Adipocyte (in vitro differentiated cells): ENCODE results near the gene DMD.
"Not testable (repeated sequence)": the region's sequence is repeated elsewhere in the genome, so short reads cannot be mapped to it uniquely, and the experiment has no call there.

Experiments used
- DNase-seq: peaks from one replicate; pipeline ENCODE4 v3.0.0-alpha.2; 2015; ENCODE audit warnings: low read depth
- H3K27me3 ChIP-seq: replicated peaks from 2 replicates; pipeline ENCODE4 v1.7.0; 2013; ENCODE audit warnings: mild to moderate bottlenecking, low read length, moderate library complexity; ENCODE audit not compliant: control insufficient read depth, insufficient read depth
- H3K36me3 ChIP-seq: 2 replicates; pipeline ENCODE4 v1.7.0; 2013; ENCODE audit warnings: low read length, mild to moderate bottlenecking, moderate library complexity; ENCODE audit not compliant: control insufficient read depth, insufficient read depth, severe bottlenecking
- H3K4me1 ChIP-seq: 2 replicates; pipeline ENCODE4 v1.7.0; 2013; ENCODE audit warnings: mild to moderate bottlenecking, low read length, moderate library complexity; ENCODE audit not compliant: control insufficient read depth, insufficient read depth
- H3K4me3 ChIP-seq: 2 replicates; pipeline ENCODE4 v1.7.0; 2013; ENCODE audit warnings: mild to moderate bottlenecking, low read length, moderate library complexity
- H3K9ac ChIP-seq: 2 replicates; pipeline ENCODE4 v1.7.0; 2013; ENCODE audit warnings: mild to moderate bottlenecking, low read length, moderate library complexity
- H3K9me3 ChIP-seq: 2 replicates; pipeline ENCODE4 v1.7.0; 2013; ENCODE audit warnings: mild to moderate bottlenecking, low read length, moderate library complexity; ENCODE audit not compliant: control insufficient read depth

Gene DMD

GRCh38 chrX:33095079-33095478 lies 116.3 kb downstream of the DMD start:
- H3K4me1 ChIP-seq = no peaks in the 10 kb centered on the region
- H3K9me3 ChIP-seq = peaks cover 3% of the 10 kb centered on the region
- no peaks in the 10 kb centered on the region for H3K36me3 ChIP-seq
- no peak overlapping the region for H3K9ac ChIP-seq
- H3K4me3 ChIP-seq = no peak overlapping the region
- no peaks in the 10 kb centered on the region for H3K27me3 ChIP-seq
- DNase-seq = no peak

- H3K4me1 ChIP-seq = peaks cover 20% of the 10 kb centered on the region
- no peaks in the 10 kb centered on the region for H3K36me3 ChIP-seq
- no peaks in the 10 kb centered on the region for H3K9me3 ChIP-seq
- no peak overlapping the region for H3K4me3 ChIP-seq
- no peak overlapping the region for H3K9ac ChIP-seq
- DNase-seq = no peak
- no peaks in the 10 kb centered on the region for H3K27me3 ChIP-seq
These were observed 123.9 kb downstream of the DMD start for GRCh38 chrX:33087411-33087810.

- no peak for DNase-seq
- Histone ChIP-seq H3K4me3 (no peak overlapping the region), H3K9me3 (no peaks in the 10 kb centered on the region), H3K9ac (no peak overlapping the region), H3K4me1 (peaks cover 26% of the 10 kb centered on the region), H3K27me3 (no peaks in the 10 kb centered on the region), H3K36me3 (no peaks in the 10 kb centered on the region)
These were observed 124.5 kb downstream of the DMD start for GRCh38 chrX:33086886-33087285.

GRCh38 chrX:33082371-33082770 lies 129.0 kb downstream of the DMD start:
- Histone ChIP-seq H3K36me3 (peaks cover under 1% of the 10 kb centered on the region), H3K9ac (peak overlapping the region; percentile 74), H3K4me1 (peaks cover 34% of the 10 kb centered on the region), H3K27me3 (no peaks in the 10 kb centered on the region), H3K4me3 (no peak overlapping the region), H3K9me3 (peaks cover 6% of the 10 kb centered on the region)
- DNase-seq = no peak

GRCh38 chrX:33078273-33078672 lies 133.1 kb downstream of the DMD start:
- peaks cover 27% of the 10 kb centered on the region for H3K4me1 ChIP-seq
- DNase-seq = no peak
- peaks cover 3% of the 10 kb centered on the region for H3K36me3 ChIP-seq
- no peak overlapping the region for H3K9ac ChIP-seq
- no peaks in the 10 kb centered on the region for H3K27me3 ChIP-seq
- no peak overlapping the region for H3K4me3 ChIP-seq
- H3K9me3 ChIP-seq = peaks cover 9% of the 10 kb centered on the region

- DNase-seq, H3K4me1 ChIP-seq, H3K4me3 ChIP-seq, H3K9me3 ChIP-seq, H3K9ac ChIP-seq, H3K36me3 ChIP-seq, H3K27me3 ChIP-seq: not testable (repeated sequence)
These were observed 137.7 kb downstream of the DMD start for GRCh38 chrX:33073660-33074059.

- H3K36me3 ChIP-seq = no peaks in the 10 kb centered on the region
- no peak overlapping the region for H3K4me3 ChIP-seq
- H3K9me3 ChIP-seq = no peaks in the 10 kb centered on the region
- H3K27me3 ChIP-seq = no peaks in the 10 kb centered on the region
- H3K9ac ChIP-seq = no peak overlapping the region
- no peaks in the 10 kb centered on the region for H3K4me1 ChIP-seq
- DNase-seq = no peak
These were observed 145.9 kb downstream of the DMD start for GRCh38 chrX:33065415-33065814.

GRCh38 chrX:33062041-33062440 lies 149.3 kb downstream of the DMD start:
- no peak overlapping the region for H3K4me3 ChIP-seq

GRCh38 chrX:33053001-33053400 lies 158.3 kb downstream of the DMD start:
- Histone ChIP-seq H3K27me3 (peaks cover 3% of the 10 kb centered on the region), H3K9me3 (no peaks in the 10 kb centered on the region), H3K9ac (no peak overlapping the region), H3K36me3 (no peaks in the 10 kb centered on the region), H3K4me3 (no peak overlapping the region), H3K4me1 (no peaks in the 10 kb centered on the region)
- no peak for DNase-seq

More at GRCh38 chrX:33062041-33062440, 149.3 kb downstream of the DMD start:
- Histone ChIP-seq H3K36me3 (no peaks in the 10 kb centered on the region), H3K4me1 (no peaks in the 10 kb centered on the region), H3K9me3 (no peaks in the 10 kb centered on the region), H3K27me3 (no peaks in the 10 kb centered on the region), H3K9ac (no peak overlapping the region)
- DNase-seq = no peak

GRCh38 chrX:33045882-33046281 lies 165.5 kb downstream of the DMD start:
- Histone ChIP-seq H3K36me3 (no peaks in the 10 kb centered on the region), H3K4me3 (no peak overlapping the region), H3K9me3 (no peaks in the 10 kb centered on the region), H3K27me3 (peaks cover 3% of the 10 kb centered on the region), H3K4me1 (no peaks in the 10 kb centered on the region), H3K9ac (no peak overlapping the region)
- no peak for DNase-seq

- Histone ChIP-seq H3K9me3 (no peaks in the 10 kb centered on the region), H3K36me3 (no peaks in the 10 kb centered on the region), H3K4me3 (no peak overlapping the region), H3K4me1 (no peaks in the 10 kb centered on the region), H3K27me3 (peaks cover 3% of the 10 kb centered on the region), H3K9ac (no peak overlapping the region)
- DNase-seq = no peak
These were observed 166.1 kb downstream of the DMD start for GRCh38 chrX:33045245-33045644.

GRCh38 chrX:33041141-33041540 lies 170.2 kb downstream of the DMD start:
- no peak overlapping the region for H3K9ac ChIP-seq
- H3K9me3 ChIP-seq = no peaks in the 10 kb centered on the region
- DNase-seq = no peak

More at GRCh38 chrX:33041141-33041540, 170.2 kb downstream of the DMD start:
- H3K36me3 ChIP-seq = no peaks in the 10 kb centered on the region
- no peak overlapping the region for H3K4me3 ChIP-seq
- no peaks in the 10 kb centered on the region for H3K4me1 ChIP-seq
- H3K27me3 ChIP-seq = no peaks in the 10 kb centered on the region
